ENCODE data around the gene SHROOM2.

The SHROOM2 gene

DNA sequence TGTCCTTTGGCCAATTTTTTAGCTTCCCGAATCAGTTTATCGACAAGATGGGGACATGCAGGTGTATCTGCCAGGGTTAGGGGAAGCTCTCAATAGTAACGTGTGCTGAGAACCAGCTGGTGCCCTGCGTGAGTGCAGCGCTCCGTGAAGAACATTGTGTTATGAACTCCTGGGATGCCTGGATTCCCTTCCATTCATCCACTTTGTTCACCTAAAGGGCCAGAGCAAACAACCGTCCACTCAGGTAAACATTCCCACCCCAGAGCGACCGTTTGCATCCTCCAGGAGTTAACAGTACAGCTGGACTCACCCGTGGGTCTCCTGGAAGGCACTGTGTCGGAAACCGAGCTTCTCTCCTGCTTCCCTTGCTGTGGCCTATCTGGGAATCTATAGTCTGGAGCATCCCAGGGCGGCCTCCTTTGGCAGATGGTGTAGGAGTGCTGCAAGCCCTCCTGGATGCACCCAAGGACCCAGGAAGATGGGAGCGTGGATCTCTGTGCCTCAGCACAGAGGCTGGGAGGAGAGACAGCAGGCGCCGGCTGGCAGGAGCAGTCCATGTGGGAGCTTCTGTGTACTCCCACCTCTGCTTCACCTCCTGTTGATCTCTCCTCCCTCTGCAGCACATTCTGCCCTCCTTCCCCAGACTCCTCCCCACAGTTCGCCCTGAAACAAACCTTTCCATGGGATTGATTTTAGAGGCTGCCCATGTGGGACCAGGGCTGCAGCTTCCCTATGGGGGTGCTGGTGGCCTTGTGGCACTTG, 62.7 kb downstream of the SHROOM2 start:
- H3K27me3 ChIP-seq (replicated peaks; ENCODE audit: insufficient read depth, low read length): no peaks in the 10 kb centered on the region
- no peak overlapping the region for H3K4me3 ChIP-seq (ENCODE audit: low read length)
- no peaks in the 10 kb centered on the region for H3F3A ChIP-seq (ENCODE audit: insufficient read depth, low read length)
- H3K9me2 ChIP-seq (replicated peaks; ENCODE audit: insufficient read depth, low read length): no peaks in the 10 kb centered on the region
- H3K4me2 ChIP-seq (ENCODE audit: low read depth, low read length): no peak overlapping the region
- no peaks in the 10 kb centered on the region for H4K20me1 ChIP-seq (ENCODE audit: insufficient read depth, low read length)
- H3K36me3 ChIP-seq (replicated peaks; ENCODE audit: insufficient read depth, low read length): no peaks in the 10 kb centered on the region
- no peak overlapping the region for H3K27ac ChIP-seq (ENCODE audit: low read length)
- H3K79me2 ChIP-seq (ENCODE audit: low read length): no peaks in the 10 kb centered on the region
- no peaks in the 10 kb centered on the region for H3K9me3 ChIP-seq (replicated peaks; ENCODE audit: insufficient read depth, low read length)
- H3K4me1 ChIP-seq (ENCODE audit: low read length): no peaks in the 10 kb centered on the region
- H3K9ac ChIP-seq (ENCODE audit: low read length): no peak overlapping the region
- no peak for DNase-seq
- TF ChIP-seq, protein P1, sequence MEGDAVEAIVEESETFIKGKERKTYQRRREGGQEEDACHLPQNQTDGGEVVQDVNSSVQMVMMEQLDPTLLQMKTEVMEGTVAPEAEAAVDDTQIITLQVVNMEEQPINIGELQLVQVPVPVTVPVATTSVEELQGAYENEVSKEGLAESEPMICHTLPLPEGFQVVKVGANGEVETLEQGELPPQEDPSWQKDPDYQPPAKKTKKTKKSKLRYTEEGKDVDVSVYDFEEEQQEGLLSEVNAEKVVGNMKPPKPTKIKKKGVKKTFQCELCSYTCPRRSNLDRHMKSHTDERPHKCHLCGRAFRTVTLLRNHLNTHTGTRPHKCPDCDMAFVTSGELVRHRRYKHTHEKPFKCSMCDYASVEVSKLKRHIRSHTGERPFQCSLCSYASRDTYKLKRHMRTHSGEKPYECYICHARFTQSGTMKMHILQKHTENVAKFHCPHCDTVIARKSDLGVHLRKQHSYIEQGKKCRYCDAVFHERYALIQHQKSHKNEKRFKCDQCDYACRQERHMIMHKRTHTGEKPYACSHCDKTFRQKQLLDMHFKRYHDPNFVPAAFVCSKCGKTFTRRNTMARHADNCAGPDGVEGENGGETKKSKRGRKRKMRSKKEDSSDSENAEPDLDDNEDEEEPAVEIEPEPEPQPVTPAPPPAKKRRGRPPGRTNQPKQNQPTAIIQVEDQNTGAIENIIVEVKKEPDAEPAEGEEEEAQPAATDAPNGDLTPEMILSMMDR (IDR thresholded peaks at IDR 0.05; ENCODE audit: low read length): no peak
- TF ChIP-seq EZH2 (optimal IDR thresholded peaks at IDR 0.05; ENCODE audit: low read depth, low read length) (no peak), EZH2phosphoT487 (IDR thresholded peaks at IDR 0.05; ENCODE audit: low read length) (no peak)
- H2AFZ ChIP-seq (ENCODE audit: low read length): no peak overlapping the region

DNA sequence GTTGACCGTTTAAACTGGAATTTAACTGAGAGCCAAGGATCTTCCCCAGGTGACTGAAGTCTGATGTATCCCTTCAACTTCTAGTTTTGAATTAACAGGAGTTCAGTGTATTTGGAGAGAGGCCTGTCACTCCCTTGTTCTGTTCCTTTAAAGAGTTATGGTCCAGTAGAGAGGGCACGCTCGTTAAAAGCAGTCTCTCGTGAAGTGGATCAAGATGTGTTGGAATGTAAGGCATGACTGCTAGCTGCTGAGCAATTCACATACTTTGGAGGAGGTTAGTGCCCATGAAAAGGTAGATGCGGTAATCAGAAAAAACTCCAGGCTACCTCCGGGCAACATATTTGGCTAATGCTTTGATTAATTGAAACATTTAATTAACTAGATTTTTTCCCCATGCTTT, 65.7 kb downstream of the SHROOM2 start:
- Histone ChIP-seq H3K79me2 (ENCODE audit: low read length) (no peaks in the 10 kb centered on the region), H3K4me1 (ENCODE audit: low read length) (no peaks in the 10 kb centered on the region), H3K9me3 (replicated peaks; ENCODE audit: insufficient read depth, low read length) (no peaks in the 10 kb centered on the region), H3F3A (ENCODE audit: insufficient read depth, low read length) (no peaks in the 10 kb centered on the region), H4K20me1 (ENCODE audit: insufficient read depth, low read length) (no peaks in the 10 kb centered on the region), H2AFZ (ENCODE audit: low read length) (no peak overlapping the region), H3K27me3 (replicated peaks; ENCODE audit: insufficient read depth, low read length) (no peaks in the 10 kb centered on the region), H3K4me3 (ENCODE audit: low read length) (no peak overlapping the region), H3K27ac (ENCODE audit: low read length) (no peak overlapping the region), H3K4me2 (ENCODE audit: low read depth, low read length) (no peak overlapping the region), H3K9me2 (replicated peaks; ENCODE audit: insufficient read depth, low read length) (no peaks in the 10 kb centered on the region), H3K36me3 (replicated peaks; ENCODE audit: insufficient read depth, low read length) (no peaks in the 10 kb centered on the region), H3K9ac (ENCODE audit: low read length) (no peak overlapping the region)
- TF ChIP-seq, protein P1 (IDR thresholded peaks at IDR 0.05; ENCODE audit: low read length): no peak
- TF ChIP-seq EZH2phosphoT487 (IDR thresholded peaks at IDR 0.05; ENCODE audit: low read length) (no peak), EZH2 (optimal IDR thresholded peaks at IDR 0.05; ENCODE audit: low read depth, low read length) (no peak)
- no peak for DNase-seq

DNA sequence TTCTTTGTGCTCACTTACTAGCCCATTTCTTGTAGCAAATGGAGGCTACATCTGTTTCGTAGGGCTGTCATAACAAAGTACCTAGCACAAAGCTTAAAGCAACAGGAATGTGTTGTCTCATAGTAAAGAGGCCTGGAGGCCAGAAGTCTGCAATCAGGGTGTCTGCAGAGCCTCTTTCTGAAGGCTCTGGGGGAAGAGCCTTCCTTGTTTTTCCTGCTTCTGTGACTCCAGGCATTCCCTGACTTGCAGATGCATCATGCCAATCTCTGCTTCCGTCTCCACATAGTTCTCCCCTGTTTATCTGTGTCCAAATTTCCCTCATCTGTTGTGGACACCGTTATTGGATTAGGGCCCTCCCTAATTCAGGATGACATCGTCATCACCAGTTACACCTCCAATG, 67.1 kb downstream of the SHROOM2 start:
- no peaks in the 10 kb centered on the region for H3K36me3 ChIP-seq (replicated peaks; ENCODE audit: insufficient read depth, low read length)
- no peaks in the 10 kb centered on the region for H4K20me1 ChIP-seq (ENCODE audit: insufficient read depth, low read length)
- no peaks in the 10 kb centered on the region for H3F3A ChIP-seq (ENCODE audit: insufficient read depth, low read length)
- H2AFZ ChIP-seq (ENCODE audit: low read length): no peak overlapping the region
- H3K4me2 ChIP-seq (ENCODE audit: low read depth, low read length): no peak overlapping the region
- no peaks in the 10 kb centered on the region for H3K4me1 ChIP-seq (ENCODE audit: low read length)
- no peak overlapping the region for H3K9ac ChIP-seq (ENCODE audit: low read length)
- no peak for DNase-seq
- no peak overlapping the region for H3K4me3 ChIP-seq (ENCODE audit: low read length)
- H3K27ac ChIP-seq (ENCODE audit: low read length): no peak overlapping the region
- no peaks in the 10 kb centered on the region for H3K9me2 ChIP-seq (replicated peaks; ENCODE audit: insufficient read depth, low read length)
- no peaks in the 10 kb centered on the region for H3K27me3 ChIP-seq (replicated peaks; ENCODE audit: insufficient read depth, low read length)
- no peaks in the 10 kb centered on the region for H3K9me3 ChIP-seq (replicated peaks; ENCODE audit: insufficient read depth, low read length)
- H3K79me2 ChIP-seq (ENCODE audit: low read length): no peaks in the 10 kb centered on the region
- TF ChIP-seq, protein P1 (IDR thresholded peaks at IDR 0.05; ENCODE audit: low read length): no peak
- TF ChIP-seq EZH2 (optimal IDR thresholded peaks at IDR 0.05; ENCODE audit: low read depth, low read length) (no peak), EZH2phosphoT487 (IDR thresholded peaks at IDR 0.05; ENCODE audit: low read length) (no peak)
